ENCODE data around the gene FBXO2.

- TF ChIP-seq POLR2A (IDR thresholded peaks at IDR 0.05) (no peak), CTCF (IDR thresholded peaks at IDR 0.05) (no peak)
Measured at GRCh38 chr1:11654137-11654938, at the start of gene FBXO2, which contains the start of gene FBXO44.

Data from suprapubic skin (tissue), 3 donors.